ENCODE measurements around the gene SEC16B.

Gene SEC16B

GRCh38 chr1:177975588-177976495 is 6.0 kb upstream of the SEC16B start:
- DNase-seq, result no peak

- no peak for DNase-seq
Measured at GRCh38 chr1:177973585-177973984, 3.7 kb upstream of the SEC16B start.

DNA sequence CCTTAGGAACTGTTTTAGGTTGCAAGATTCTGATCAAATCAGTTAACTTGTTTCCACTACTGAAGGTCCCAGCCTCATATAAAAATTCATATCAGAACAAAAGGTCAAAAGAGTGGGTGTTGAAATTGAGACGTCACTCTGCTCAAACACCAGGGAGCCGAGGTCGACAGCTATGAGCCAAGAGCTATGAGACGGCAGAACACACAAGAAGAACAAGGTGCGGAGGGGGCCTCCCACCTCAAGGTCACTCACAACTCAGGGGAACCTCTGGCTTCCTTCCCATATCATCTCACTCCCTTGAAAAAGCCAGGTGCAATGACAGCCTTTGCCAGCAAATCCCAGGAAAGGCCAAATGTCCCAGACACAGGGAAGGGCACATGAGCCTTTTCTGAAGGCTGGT is 749 bp downstream of the SEC16B start:
- DNase-seq, result no peak

- DNase-seq, result no peak
Measured at GRCh38 chr1:177966199-177966598, 3.7 kb downstream of the SEC16B start.

DNA sequence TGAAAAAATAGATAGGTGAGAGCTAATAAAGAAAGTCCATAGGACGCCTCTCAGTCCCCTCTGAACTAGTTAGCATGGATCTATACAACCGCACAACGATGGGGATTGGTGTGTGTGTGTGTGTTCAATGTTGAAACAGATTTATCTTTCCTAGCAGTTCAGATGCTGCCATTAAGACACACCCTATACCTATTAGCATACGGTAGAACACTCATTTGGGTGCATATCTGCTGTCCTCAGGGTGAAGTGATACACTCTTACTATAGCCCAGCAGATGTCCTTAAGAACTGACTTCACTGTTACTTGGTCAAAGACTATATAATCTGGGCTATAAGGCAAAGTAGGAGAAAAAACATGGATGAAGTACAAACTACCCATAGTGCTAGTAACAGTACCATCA is 4.6 kb downstream of the SEC16B start:
- DNase-seq, result no peak

- DNase-seq, result no peak
Measured at GRCh38 chr1:177964336-177964735, 5.5 kb downstream of the SEC16B start.

GRCh38 chr1:177960939-177961622 is 8.8 kb downstream of the SEC16B start:
- DNase-seq, result no peak

- DNase-seq, result no peak
Measured at GRCh38 chr1:177959811-177960515, 9.9 kb downstream of the SEC16B start.

GRCh38 chr1:177958092-177958491 is 11.8 kb downstream of the SEC16B start:
- DNase-seq, result no peak

- DNase-seq, result no peak
Measured at GRCh38 chr1:177954076-177954475, 15.8 kb downstream of the SEC16B start.

DNA sequence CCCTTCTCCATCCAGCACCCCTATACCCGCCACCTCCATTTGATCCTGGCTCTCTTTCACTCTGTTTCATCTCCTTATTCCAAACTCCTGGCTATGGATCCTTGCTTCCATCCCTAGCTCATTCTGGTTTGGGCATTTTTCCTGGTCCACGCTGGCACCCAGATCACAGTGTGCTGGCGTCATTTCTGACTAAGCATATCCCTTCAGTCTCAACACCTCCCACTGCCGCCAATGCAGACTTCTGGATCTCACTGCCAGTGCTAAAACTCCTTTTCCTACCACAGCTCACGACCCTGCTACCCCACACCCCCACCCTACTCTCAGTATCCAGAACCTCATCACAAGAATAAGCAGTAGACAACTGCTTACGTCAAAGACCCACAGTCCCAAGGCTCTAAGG is 16.3 kb downstream of the SEC16B start:
- DNase-seq, result no peak

DNA sequence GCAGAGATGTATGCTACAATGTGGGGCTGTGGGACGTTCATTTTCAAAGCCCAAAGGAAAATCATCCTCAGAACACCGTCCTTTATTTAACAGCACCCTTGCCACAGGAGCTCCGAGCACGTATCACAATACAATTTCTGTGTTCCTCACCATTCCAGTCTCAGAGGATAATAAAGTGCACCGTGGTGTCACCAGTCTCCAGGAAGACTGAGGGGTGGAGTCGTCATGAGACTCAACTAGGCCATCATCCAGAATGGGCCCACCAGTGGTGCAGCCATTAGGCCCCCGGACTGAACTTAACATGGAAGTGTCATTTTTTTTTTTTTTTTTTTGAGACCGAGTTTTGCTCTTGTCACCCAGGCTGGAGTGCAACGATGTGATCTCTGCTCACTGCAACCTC is 17.2 kb downstream of the SEC16B start:
- no peak for DNase-seq

DNA sequence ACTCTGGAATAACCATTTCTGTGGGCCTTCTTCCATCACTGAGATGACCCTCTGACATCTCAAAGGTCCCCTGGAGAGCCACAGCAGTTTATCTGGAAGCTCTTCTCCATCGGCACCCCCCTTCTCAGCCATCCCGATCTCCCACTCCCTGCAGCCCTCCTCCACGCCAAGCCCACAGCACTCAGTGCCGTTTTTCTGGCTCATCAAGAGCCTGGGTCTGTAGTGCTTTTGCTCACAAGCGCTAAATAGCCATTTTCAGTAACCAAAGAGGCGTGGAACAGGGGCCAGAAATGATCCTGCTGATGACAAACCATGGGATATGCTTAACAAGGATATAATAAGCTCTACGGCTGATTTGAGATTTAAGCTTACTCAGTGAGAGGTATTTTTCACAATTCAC is 17.6 kb downstream of the SEC16B start:
- no peak for DNase-seq

- DNase-seq, result no peak
Measured at GRCh38 chr1:177950506-177950905, 19.4 kb downstream of the SEC16B start.

- DNase-seq, result no peak
Measured at GRCh38 chr1:177948336-177948972, 21.4 kb downstream of the SEC16B start.

DNA sequence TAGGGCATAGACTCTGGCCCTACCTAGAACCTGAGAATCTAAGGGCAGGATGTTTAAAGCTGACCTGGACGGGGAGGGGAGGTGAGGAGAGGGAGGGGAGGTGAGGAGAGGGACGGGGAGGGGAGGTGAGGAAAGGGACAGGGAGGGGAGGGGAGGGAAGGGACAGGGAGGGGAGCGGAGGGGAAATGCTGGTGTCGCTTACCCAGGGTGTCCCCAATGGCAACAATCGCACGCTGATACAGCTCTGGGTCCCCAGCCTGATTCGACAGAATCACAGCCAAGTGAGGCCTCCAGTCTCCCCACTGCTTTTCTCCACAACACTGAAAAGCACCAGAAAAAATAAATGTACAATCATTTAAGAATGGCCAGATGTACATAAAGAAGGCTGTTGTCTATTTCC is 22.2 kb downstream of the SEC16B start:
- DNase-seq, result no peak

GRCh38 chr1:177945943-177946650 is 23.8 kb downstream of the SEC16B start:
- DNase-seq, result no peak

DNA sequence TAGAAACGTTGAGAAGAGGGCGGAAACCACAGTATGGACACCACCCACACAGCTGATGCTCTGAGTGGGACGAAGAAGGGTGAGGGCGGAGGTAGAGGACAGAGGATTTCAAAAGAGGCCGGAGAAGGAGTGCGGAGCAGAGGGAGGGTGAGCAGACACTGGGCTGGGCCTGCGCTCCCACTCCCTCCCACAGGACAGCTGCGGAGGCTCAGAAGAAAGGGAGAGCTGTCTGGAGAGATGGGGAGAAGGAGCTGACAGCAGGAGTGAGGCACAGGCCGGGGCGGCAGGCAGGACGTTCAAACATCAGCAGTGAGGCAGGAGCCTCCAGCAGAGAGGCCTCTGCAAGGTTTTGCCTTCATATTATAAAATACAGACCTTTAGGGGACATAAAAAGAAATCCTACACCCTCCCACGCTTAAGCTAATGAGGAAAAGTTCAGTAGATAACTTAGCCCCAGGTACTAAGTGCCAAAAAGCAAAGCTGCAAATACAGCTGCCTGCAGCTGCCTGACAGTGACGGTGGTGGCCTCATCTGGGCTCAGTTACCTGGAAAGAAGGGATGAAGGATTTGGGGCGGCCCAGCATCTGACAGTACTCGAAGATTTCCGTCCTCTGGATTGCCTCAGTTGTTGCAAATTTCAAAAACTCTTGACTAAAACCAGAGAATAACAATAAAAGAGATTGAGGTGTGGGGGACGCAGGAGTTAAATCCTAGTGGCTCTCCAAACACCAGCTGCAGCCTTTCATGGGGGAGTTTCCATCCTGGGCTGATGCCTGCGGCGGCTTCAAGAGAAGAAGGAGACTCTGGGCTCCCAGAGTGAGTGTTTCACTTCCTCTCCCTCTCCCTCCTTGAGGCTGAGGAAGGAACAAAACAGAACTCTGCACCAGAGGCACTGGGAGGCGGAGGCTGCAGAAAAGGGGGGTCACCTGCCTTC is 25.6 kb downstream of the SEC16B start:
- DNase-seq, result no peak

DNA sequence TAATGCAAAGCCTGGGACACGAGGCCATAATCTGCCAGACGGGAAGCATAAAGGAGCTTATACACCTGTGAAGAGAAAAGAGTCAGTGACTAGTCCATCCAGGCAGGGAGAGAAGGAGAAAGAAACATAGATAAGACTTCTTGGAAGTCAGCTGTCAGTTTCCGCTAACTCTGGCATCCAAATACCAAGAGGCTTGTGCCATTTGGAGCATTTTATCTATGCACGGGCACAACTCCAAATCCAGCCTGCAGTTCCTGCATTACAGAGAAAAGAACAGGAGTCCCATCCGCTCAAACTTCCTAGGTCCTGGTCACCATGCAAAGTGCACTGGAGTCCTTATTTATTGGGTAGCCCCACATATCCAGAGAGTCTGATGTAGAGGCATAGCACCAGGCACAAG is 27.9 kb downstream of the SEC16B start:
- DNase-seq, result no peak

DNA sequence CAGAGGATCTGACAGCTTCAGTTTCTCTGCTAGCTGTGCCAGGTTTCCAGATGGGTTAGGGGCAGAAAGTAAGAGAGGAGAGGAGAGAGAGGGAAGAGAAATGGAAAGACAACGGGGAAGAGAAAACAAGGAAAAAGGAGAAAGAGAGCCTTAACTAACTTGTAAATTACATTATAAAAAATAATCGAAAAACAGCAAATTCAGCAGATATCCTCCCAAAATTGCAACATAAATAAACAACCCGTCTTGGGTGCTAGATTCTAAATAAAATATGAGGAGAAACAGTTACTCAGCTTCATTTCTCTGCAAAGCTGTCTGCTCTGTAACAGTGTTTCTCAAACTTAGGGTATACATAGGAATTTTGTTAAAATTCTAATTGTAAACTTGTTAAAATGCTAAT is 29.2 kb downstream of the SEC16B start:
- no peak for DNase-seq

- no peak for DNase-seq
Measured at GRCh38 chr1:177937931-177938330, 31.9 kb downstream of the SEC16B start.
